GM18517 (cell line): ENCODE data around the gene FOXN3.
A peak's percentile ranks its signal among the peaks of the same experiment; 100 is the strongest.
"Not testable (repeated sequence)": the region's sequence is repeated elsewhere in the genome, so short reads cannot be mapped to it uniquely, and the experiment has no call there.

Experiments used
- ATAC-seq: cut with Tn5 transposase; IDR thresholded peaks from one replicate; pipeline ENCODE4 v1.9.1; 2021; ENCODE audit warnings: mild to moderate bottlenecking, moderate library complexity; ENCODE audit not compliant: unreplicated experiment

FOXN3 gene

GRCh38 chr14:89178800-89179535 lies 238.1 kb downstream of the FOXN3 start:
- ATAC-seq, result no peak

GRCh38 chr14:89178376-89178775 lies 238.7 kb downstream of the FOXN3 start:
- ATAC-seq, result no peak

GRCh38 chr14:89175881-89176799 lies 240.9 kb downstream of the FOXN3 start:
- no peak for ATAC-seq

- ATAC-seq, result no peak
These were observed 245.4 kb downstream of the FOXN3 start for GRCh38 chr14:89171628-89172027.

- ATAC-seq, result no peak
These were observed 245.9 kb downstream of the FOXN3 start for GRCh38 chr14:89171168-89171567.

- no peak for ATAC-seq
These were observed 249.3 kb downstream of the FOXN3 start for GRCh38 chr14:89167705-89168104.

GRCh38 chr14:89166633-89167032 lies 250.4 kb downstream of the FOXN3 start:
- no peak for ATAC-seq

- peak; percentile 60 for ATAC-seq
These were observed 251.5 kb downstream of the FOXN3 start for GRCh38 chr14:89165189-89166181.

- peak; percentile 20 for ATAC-seq
These were observed 252.6 kb downstream of the FOXN3 start for GRCh38 chr14:89164168-89165073.

GRCh38 chr14:89163031-89163636 lies 253.9 kb downstream of the FOXN3 start:
- ATAC-seq, result no peak

GRCh38 chr14:89162586-89162985 lies 254.4 kb downstream of the FOXN3 start:
- ATAC-seq, result no peak

GRCh38 chr14:89160437-89160836 lies 256.6 kb downstream of the FOXN3 start:
- no peak for ATAC-seq

- no peak for ATAC-seq
These were observed 258.3 kb downstream of the FOXN3 start for GRCh38 chr14:89158701-89159100.

- ATAC-seq, result not testable (repeated sequence)
These were observed 258.9 kb downstream of the FOXN3 start for GRCh38 chr14:89158104-89158503.

GRCh38 chr14:89155491-89155890 lies 261.5 kb downstream of the FOXN3 start:
- no peak for ATAC-seq

GRCh38 chr14:89151693-89152092 lies 265.3 kb downstream of the FOXN3 start:
- not testable (repeated sequence) for ATAC-seq

- no peak for ATAC-seq
These were observed 270.8 kb downstream of the FOXN3 start for GRCh38 chr14:89146274-89146673.

- ATAC-seq, result no peak
These were observed 272.4 kb downstream of the FOXN3 start for GRCh38 chr14:89144642-89145041.

GRCh38 chr14:89144066-89144465 lies 273.0 kb downstream of the FOXN3 start:
- no peak for ATAC-seq
